Karpas-422 (cell line): ENCODE measurements around the gene SETD1B. TPM values are rescaled to one million over a fixed set of nuclear protein-coding genes. Genes with fewer than 3 reads are reported as not detected.

Experiments
- DNase-seq: peaks from one replicate; pipeline ENCODE4 v3.0.0-alpha.2; 2015
- H2AFZ ChIP-seq: fragments of 200-600 bp; sonication (generic); 2 replicates; pipeline ENCODE4 v1.6.1; 2014; ENCODE audit warnings: antibody characterized with exemption, low read length, mixed read lengths
- H3K27ac ChIP-seq: fragments of 200-600 bp; sonication (generic); 2 replicates; pipeline ENCODE4 v1.5.1; 2014; ENCODE audit warnings: mild to moderate bottlenecking, low read length, moderate library complexity
- H3K27me3 ChIP-seq: fragments of 200-600 bp; sonication (generic); 2 replicates; pipeline ENCODE4 v1.6.1; 2014; ENCODE audit warnings: low read length, mixed read lengths
- H3K36me3 ChIP-seq: fragments of 200-600 bp; sonication (generic); 2 replicates; pipeline ENCODE4 v1.6.1; 2014; ENCODE audit warnings: low read length, mixed read lengths; ENCODE audit not compliant: insufficient read depth
- H3K4me1 ChIP-seq: fragments of 200-600 bp; sonication (generic); 2 replicates; pipeline ENCODE4 v1.6.1; 2014; ENCODE audit warnings: mild to moderate bottlenecking, low read length, mixed read lengths
- H3K4me2 ChIP-seq: fragments of 200-600 bp; sonication (generic); 2 replicates; pipeline ENCODE4 v1.6.1; 2014; ENCODE audit warnings: low read length, low read depth, mild to moderate bottlenecking; ENCODE audit not compliant: poor library complexity, severe bottlenecking
- H3K4me3 ChIP-seq: fragments of 200-600 bp; sonication (generic); 2 replicates; pipeline ENCODE4 v1.5.1; 2014; ENCODE audit warnings: mild to moderate bottlenecking, antibody characterized with exemption, low read length, mixed read lengths
- H3K79me2 ChIP-seq: fragments of 200-600 bp; sonication (generic); 2 replicates; pipeline ENCODE4 v1.6.1; 2014; ENCODE audit warnings: mild to moderate bottlenecking, low read length, mixed read lengths
- H3K9ac ChIP-seq: fragments of 200-600 bp; sonication (generic); 2 replicates; pipeline ENCODE4 v1.6.0; 2014; ENCODE audit warnings: low read length
- H3K9me2 ChIP-seq: fragments of 200-600 bp; sonication (generic), shearing (Covaris generic); replicated peaks from 2 replicates; pipeline ENCODE4 v1.6.0; 2014; ENCODE audit warnings: mild to moderate bottlenecking, low read length, moderate library complexity; ENCODE audit not compliant: insufficient read depth
- H3K9me3 ChIP-seq: fragments of 300-700, 200-600 bp; sonication (generic); 2 replicates; pipeline ENCODE4 v1.6.1; 2014; ENCODE audit warnings: low read length, mixed read lengths
- H4K20me1 ChIP-seq: fragments of 200-600 bp; sonication (generic); 2 replicates; pipeline ENCODE4 v1.6.1; 2014; ENCODE audit warnings: mild to moderate bottlenecking, antibody characterized with exemption, low read length, low read depth; ENCODE audit not compliant: insufficient read depth
- total RNA-seq: library from RNA; depleted of rRNA; stranded (reverse); fragments of >200 nt; shearing (Covaris generic); gene quantifications from 2 replicates; pipeline ENCODE4 v1.2.3, GENCODE V29; 2014; ENCODE audit warnings: low replicate concordance

The SETD1B gene
- total RNA-seq, 1 experiment from 2014 or later, result 2.1 TPM

DNA sequence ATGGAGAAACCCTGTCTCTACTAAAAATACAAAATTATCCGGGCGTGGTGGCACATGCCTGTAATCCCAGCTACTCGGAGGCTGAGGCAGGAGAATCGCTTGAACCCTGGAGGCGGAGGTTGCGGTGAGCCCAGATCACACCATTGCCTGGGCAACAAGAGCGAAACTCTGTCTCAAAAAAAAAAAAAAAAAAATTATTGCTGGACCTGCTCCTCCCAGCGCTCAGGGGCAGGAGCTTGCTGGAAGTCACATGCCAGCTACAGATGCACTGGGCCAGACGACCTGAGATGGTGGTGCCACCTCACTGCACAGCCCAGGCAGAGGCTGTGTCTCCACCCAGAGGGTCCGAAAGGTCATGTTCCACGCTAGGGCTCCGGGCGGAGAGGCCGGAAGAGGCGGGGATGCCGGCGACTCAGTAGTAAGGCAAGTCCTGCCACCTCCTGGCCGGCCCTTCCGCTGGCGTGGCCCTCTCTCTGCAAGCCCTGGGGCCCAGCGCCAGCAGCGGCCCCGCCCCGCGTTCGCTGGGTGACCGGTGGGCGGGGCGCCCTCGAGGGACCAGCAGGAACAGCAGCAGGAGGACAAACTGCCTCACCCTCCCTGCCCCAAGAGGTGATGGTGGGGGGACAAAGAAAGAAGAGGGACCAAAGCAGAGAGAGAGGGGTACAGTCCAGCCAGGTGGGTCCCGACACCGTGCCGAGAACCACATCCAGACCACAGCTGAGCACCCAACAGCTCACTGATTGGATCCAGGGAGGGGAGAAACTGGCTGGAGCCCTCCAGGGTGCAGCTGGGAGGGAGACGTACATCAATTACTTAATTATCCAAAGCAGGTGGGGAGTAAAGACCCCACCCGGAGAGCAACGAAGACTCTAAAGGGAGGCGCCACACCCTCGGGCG lies 6.7 kb upstream of the SETD1B start:
- Histone ChIP-seq H3K9me3 (no peaks in the 10 kb centered on the region), H4K20me1 (peaks cover 4% of the 10 kb centered on the region; the same call in 1 of the 2 replicates), H3K79me2 (no peaks in the 10 kb centered on the region), H3K27ac (no peak overlapping the region), H3K9me2 (no peaks in the 10 kb centered on the region), H3K27me3 (no peaks in the 10 kb centered on the region), H3K4me1 (peaks cover 58% of the 10 kb centered on the region), H3K9ac (no peak overlapping the region), H3K4me3 (no peak overlapping the region), H3K4me2 (no peak overlapping the region), H2AFZ (no peak overlapping the region), H3K36me3 (no peaks in the 10 kb centered on the region)
- DNase-seq, result no peak

GRCh38 chr12:121797937-121798786 lies 5.6 kb upstream of the SETD1B start:
- Histone ChIP-seq H3K79me2 (no peaks in the 10 kb centered on the region), H3K27ac (no peak overlapping the region)

GRCh38 chr12:121798787-121799155 lies 5.0 kb upstream of the SETD1B start:
- H3K9me3 ChIP-seq, result no peaks in the 10 kb centered on the region
- no peaks in the 10 kb centered on the region for H3K36me3 ChIP-seq
- no peak overlapping the region for H3K4me2 ChIP-seq
- H3K27me3 ChIP-seq, result no peaks in the 10 kb centered on the region
- H3K4me1 ChIP-seq, result peaks cover 60% of the 10 kb centered on the region
- no peaks in the 10 kb centered on the region for H3K79me2 ChIP-seq
- H4K20me1 ChIP-seq, result peaks cover 4% of the 10 kb centered on the region; the same call in 1 of the 2 replicates
- H3K27ac ChIP-seq, result no peak overlapping the region
- DNase-seq, result no peak
- no peaks in the 10 kb centered on the region for H3K9me2 ChIP-seq
- H3K4me3 ChIP-seq, result no peak overlapping the region
- H2AFZ ChIP-seq, result no peak overlapping the region
- no peak overlapping the region for H3K9ac ChIP-seq

More at GRCh38 chr12:121797937-121798786, 5.6 kb upstream of the SETD1B start:
- DNase-seq, result peak; percentile 38
- no peak overlapping the region for H3K4me3 ChIP-seq
- no peak overlapping the region for H3K4me2 ChIP-seq
- H3K27me3 ChIP-seq, result no peaks in the 10 kb centered on the region
- H3K4me1 ChIP-seq, result peaks cover 60% of the 10 kb centered on the region
- no peak overlapping the region for H3K9ac ChIP-seq
- no peak overlapping the region for H2AFZ ChIP-seq
- H4K20me1 ChIP-seq, result peaks cover 4% of the 10 kb centered on the region; the same call in 1 of the 2 replicates
- no peaks in the 10 kb centered on the region for H3K36me3 ChIP-seq
- no peaks in the 10 kb centered on the region for H3K9me3 ChIP-seq
- H3K9me2 ChIP-seq, result no peaks in the 10 kb centered on the region

DNA sequence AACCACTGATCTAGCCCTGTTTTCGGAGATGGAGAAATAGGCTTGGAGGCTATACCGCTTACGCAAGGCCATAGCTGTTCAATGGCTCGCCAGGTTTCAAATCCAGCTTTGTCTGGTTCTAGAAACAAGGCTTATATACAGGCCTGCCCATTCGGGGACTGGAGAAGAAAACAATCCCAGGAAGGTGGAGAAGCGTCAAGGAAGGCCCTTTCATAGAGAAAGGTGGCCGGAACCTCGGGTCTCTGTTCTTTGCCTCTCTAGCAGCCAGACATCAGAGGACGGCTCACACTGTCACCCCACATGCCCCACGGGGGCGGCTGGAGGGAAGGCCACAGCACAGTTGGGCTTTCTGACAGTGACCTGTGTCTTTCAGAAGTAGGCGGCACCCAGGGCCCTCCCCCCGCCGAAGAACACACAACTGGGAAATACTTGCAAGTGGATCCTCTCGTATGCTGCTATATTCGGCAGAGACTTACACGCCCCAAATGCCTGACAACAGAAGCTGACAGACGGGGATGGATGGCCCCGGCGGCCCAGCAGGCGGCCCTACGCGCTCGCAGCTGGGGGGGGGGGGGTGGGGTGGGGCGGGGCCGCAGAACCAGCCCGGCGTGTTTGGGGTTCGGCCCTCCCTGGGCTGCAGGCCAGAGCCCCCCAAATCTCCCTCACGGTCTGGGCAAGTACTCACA lies 4.5 kb upstream of the SETD1B start:
- peaks cover 56% of the 10 kb centered on the region for H3K4me1 ChIP-seq
- H3K9me3 ChIP-seq, result no peaks in the 10 kb centered on the region
- no peak overlapping the region for H3K27ac ChIP-seq
- H3K9ac ChIP-seq, result peak overlapping the region; percentile 82
- no peaks in the 10 kb centered on the region for H3K36me3 ChIP-seq
- peak overlapping the region; percentile 69; the same call in 1 of the 2 replicates for H3K4me3 ChIP-seq
- no peaks in the 10 kb centered on the region for H3K9me2 ChIP-seq
- H4K20me1 ChIP-seq, result peaks cover 4% of the 10 kb centered on the region; the same call in 1 of the 2 replicates
- DNase-seq, result peak; percentile 78
- no peak overlapping the region for H2AFZ ChIP-seq
- H3K4me2 ChIP-seq, result peak overlapping the region; percentile 90
- no peaks in the 10 kb centered on the region for H3K79me2 ChIP-seq
- no peaks in the 10 kb centered on the region for H3K27me3 ChIP-seq

DNA sequence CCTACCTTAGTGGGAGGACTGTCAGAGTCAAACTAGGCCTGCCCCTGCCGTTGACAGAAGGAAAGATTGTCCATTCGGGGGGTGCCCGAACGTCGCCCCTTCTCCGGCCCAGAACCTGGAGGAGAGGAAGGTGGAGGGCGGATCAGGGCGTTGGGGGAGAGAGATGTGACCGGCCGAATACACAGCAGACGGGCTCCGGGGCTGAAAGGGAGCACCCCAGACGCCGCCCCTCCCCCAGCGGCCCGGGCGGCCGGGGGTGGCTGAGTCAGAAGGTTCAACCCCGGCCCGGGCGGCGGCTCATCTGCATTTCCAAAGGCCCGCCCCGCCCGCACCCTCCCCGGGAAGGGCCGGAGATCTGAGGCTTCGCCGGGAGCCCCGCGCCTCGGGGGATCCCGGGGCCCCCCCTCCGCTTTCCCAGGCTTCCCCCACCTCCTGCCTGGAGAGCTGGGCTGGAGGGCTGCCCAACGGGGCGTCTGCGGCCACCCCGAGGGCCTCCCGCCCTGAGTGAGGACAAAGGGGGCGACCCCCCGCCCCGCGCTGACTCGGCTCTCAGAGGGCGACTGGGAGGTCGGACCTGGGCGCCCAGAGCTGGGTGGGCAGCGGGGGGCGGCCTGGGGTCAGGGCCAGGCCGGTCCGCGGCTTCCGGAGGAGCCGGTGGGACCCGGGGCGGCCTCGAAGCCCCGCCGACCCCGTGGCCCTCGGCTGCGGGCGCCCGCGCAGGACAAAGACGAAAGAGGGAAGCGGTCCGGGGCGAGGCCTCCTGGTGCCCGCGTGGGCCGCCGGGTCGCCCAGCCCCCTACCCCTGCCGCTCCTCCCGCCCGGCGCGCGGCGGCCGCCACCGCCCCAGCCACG lies 3.7 kb upstream of the SETD1B start:
- Histone ChIP-seq H3K27ac (peak overlapping the region; percentile 69), H2AFZ (no peak overlapping the region), H3K4me2 (peak overlapping the region; percentile 90), H4K20me1 (peaks cover 4% of the 10 kb centered on the region; the same call in 1 of the 2 replicates), H3K79me2 (no peaks in the 10 kb centered on the region), H3K9me2 (no peaks in the 10 kb centered on the region), H3K36me3 (no peaks in the 10 kb centered on the region), H3K27me3 (no peaks in the 10 kb centered on the region), H3K4me1 (peaks cover 56% of the 10 kb centered on the region), H3K9me3 (no peaks in the 10 kb centered on the region), H3K4me3 (peak overlapping the region; percentile 69), H3K9ac (peak overlapping the region; percentile 82)
- peak; percentile 76 for DNase-seq

DNA sequence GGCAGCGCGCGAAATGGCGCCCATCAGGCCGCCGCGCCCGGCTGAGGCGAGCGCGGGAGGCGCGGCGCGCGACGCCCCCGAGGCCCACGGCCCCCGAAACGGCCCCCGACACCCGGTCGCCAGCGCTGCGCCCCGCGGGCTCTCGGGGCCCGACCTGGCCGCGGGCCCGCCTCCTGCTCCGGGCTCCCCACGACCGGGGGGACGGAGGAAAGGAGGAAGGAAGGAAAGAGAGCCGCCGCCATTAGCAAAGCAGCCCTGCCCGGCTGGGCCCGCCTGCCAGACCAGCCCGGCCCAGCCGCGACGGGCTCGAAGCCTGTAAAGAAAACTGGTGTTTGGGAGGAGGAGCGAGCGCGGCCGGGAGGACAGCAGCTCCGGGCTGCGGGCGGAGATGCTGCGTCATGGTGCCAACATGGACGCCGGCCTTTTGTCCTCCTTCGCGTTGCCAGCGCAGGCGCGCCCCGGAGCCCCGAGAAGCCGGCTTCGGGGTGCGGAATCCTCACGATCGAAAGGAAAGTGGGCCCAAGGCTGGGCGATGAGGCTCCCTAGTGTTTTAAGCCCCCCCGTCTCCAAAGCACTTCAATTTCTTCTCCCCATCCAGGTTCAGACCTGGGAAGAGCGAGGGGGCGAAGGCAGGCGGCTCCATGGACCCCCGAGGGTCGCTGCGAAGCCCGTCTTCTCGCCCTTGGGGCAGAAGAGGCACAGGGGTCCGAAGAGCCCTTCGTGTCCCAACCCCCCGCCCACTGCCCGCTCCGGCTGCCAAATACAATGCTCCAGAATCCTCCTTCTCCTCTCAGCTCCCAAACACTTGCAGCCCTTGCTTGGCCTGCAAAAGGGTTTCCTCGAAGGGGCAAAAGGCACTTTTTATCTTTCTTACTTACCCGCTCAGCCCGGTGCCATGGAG lies 2.9 kb upstream of the SETD1B start:
- H3K36me3 ChIP-seq, result no peaks in the 10 kb centered on the region
- peaks cover 62% of the 10 kb centered on the region for H3K4me1 ChIP-seq
- peak; percentile 85 for DNase-seq
- no peaks in the 10 kb centered on the region; the same call in 1 of the 2 replicates for H3K27me3 ChIP-seq
- H2AFZ ChIP-seq, result no peak overlapping the region; the same call in 1 of the 2 replicates
- H3K27ac ChIP-seq, result peak overlapping the region; percentile 95
- peak overlapping the region; percentile 68 for H3K4me3 ChIP-seq
- H3K9me3 ChIP-seq, result no peaks in the 10 kb centered on the region
- H3K9ac ChIP-seq, result peak overlapping the region; percentile 82
- peaks cover 6% of the 10 kb centered on the region; the same call in 1 of the 2 replicates for H4K20me1 ChIP-seq
- H3K4me2 ChIP-seq, result peak overlapping the region; percentile 90
- H3K79me2 ChIP-seq, result no peaks in the 10 kb centered on the region
- no peaks in the 10 kb centered on the region for H3K9me2 ChIP-seq
